Measurements from ENCODE around the gene ALAD. TPM values are rescaled to one million over a fixed set of nuclear protein-coding genes. Genes with fewer than 3 reads are reported as not detected.
A peak's percentile ranks its signal among the peaks of the same experiment; 100 is the strongest.

Gene ALAD
- total RNA-seq, 1 donor from 2014 or later: 68.2 TPM

GRCh38 chr9:113355040-113355596, 46.0 kb downstream of the ALAD start:
- DNase-seq (ENCODE audit: low spot score): no peak
- intact Hi-C loops (cut with DNase I): no loop called here

DNA sequence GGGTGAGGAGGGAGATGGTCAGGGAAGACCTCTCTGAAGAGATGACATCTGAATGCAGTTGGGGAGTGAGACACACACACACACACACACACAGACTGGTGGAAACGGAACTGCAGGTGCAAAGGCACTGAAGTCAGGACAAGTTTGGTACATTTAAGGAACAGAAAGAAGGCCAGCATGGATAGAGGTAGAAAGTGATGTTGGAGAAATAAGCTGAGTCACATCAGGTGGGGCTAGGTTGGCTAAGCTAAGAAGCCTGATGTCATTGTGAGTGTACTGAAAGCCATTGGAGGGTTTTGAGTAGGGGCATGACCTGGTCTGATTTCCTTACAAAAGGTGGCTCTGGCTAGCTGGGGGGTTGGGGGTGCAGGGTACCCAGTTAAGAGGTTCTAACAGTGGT, 48.7 kb downstream of the ALAD start:
- no peak for DNase-seq (ENCODE audit: low spot score)
- intact Hi-C loops (cut with DNase I): no loop called here

- intact Hi-C loops (cut with DNase I): no loop called here
These were observed 49.1 kb downstream of the ALAD start for GRCh38 chr9:113352006-113352405.

GRCh38 chr9:113350937-113351336, 50.1 kb downstream of the ALAD start:
- no peak for DNase-seq (ENCODE audit: low spot score)
- intact Hi-C loops (cut with DNase I): no loop called here

More at GRCh38 chr9:113352006-113352405, 49.1 kb downstream of the ALAD start:
- no peak for DNase-seq (ENCODE audit: low spot score)

- intact Hi-C loops (cut with DNase I): no loop called here
These were observed 50.9 kb downstream of the ALAD start for GRCh38 chr9:113350107-113350661.

DNA sequence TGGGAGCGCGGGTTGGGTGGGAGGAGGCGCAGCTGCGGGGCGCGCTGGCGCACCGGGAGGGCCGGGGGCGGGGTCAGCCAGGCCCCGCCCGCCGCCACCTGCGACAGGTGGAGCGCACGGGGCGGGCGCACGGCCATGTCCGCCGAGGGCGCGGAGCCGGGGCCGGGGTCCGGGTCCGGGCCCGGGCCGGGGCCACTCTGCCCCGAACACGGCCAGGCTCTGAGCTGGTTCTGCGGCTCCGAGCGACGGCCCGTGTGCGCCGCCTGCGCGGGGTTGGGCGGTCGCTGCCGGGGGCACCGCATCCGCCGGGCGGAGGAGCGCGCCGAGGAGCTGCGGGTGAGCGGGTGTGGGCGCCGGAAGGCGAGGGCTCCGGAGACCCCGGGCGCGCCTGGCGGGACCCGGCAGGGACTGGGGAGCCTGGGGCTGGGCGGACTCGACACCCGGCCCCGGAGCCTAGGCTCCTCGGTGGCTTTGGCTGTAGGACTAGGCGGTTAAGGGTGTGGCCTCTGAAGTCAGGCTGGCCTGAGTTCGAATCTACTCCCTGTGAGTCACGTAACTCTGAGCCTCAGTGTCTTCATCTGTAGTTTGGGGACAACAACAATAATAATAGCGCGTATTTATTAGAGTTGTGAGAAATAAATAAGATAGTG, 51.5 kb downstream of the ALAD start, which contains the start of gene BSPRY:
Gene BSPRY, plus strand, starts transcription at position 97 of the 650 bp plus-strand sequence. Its CDS starts 39 bp downstream, at position 136.
- intact Hi-C loops (cut with DNase I): no loop called here
- no peak for DNase-seq (ENCODE audit: low spot score)

More at GRCh38 chr9:113350107-113350661, 50.9 kb downstream of the ALAD start:
- no peak for DNase-seq (ENCODE audit: low spot score)

DNA sequence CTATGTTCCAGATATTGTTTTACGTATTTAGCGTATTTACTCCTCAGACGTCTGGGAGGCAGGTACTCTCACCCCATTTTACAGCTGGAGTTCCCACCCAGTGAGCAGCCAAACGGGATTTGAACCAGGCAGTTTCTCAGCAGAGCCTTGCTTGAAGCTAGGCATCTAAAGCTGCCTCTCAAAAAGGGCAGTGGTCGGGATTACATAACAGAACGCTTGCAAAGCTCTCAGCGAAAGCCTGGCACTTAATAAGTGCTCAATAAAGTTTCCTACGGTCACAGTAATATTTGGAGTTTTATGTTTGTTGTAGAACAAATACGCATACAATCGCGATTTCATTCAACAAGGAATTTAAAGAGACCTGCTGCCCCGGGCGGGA, 52.0 kb downstream of the ALAD start:
- intact Hi-C loops (cut with DNase I): no loop called here
- no peak for DNase-seq (ENCODE audit: low spot score)

DNA sequence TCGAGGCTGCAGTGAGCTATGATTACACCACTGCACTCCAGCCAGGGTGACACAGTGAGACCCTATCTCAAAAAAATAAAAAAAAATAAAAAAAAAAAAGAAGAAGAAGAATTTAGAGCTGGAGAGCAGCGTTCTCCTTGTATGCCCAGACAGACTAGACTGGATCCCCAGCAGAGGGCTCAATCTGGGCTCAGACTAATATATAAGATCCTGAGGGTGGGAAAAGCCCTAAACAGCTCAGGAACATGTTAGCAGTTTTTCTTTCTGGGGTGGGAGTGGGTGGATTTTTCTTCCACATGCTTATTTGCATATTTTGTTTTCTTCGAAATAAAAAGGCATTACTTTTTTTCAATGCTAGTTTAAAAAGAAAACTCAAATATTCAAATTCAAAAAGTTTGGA, 52.6 kb downstream of the ALAD start:
- intact Hi-C loops (cut with DNase I): no loop called here
- DNase-seq (ENCODE audit: low spot score): no peak

- DNase-seq (ENCODE audit: low spot score): no peak
- intact Hi-C loops (cut with DNase I): no loop called here
These were observed 55.4 kb downstream of the ALAD start for GRCh38 chr9:113345671-113346070.

DNA sequence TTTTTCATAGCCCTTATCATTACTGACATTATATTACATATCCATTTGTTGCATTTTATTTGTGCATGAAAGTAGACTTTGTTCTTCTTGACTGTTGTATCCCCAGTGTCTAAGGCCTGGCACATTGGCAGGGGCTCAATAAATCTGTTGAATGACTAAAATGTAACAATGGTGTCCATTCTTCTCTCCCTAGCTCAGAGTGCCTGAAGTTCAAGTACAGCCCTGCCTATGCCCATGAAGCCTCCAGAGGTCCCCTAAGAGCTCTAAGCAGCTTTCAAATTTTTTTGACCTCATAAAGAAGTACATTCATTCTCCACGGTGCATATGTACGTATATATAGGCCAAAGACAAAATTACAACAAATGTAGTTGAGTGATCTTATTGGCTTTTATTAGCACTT, 55.9 kb downstream of the ALAD start:
- intact Hi-C loops (cut with DNase I): no loop called here
- DNase-seq (ENCODE audit: low spot score): no peak

DNA sequence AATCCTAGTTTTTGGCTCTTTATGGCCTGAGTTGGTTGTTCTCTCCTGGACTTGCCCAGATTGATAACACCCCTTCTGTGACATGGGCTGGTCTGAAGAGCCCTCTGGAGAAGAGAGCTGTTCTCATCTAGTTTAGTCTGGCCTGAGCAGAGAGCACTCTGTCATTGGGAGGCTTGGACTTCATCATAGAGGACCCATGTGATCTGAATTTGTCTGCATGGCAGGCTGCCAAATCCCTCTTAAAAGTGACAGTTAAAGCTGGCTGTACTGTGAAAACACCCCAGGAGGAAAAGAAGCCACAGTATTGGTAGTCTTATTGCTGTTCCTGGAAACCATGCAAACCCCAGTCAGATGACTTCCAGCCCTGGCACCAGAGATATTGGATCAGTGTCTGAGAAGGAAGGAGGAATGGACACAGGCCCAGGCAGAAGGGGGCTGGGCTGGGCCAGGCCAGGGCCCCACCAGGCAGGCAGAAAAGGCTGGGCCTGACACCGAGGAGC, 57.3 kb downstream of the ALAD start:
- intact Hi-C loops (cut with DNase I): loop anchor here (5.0 kb wide), 1 partner anchor 249 kb away; no protein-coding TSS in a partner anchor
- peak; percentile 90 for DNase-seq (ENCODE audit: low spot score)

- DNase-seq (ENCODE audit: low spot score): no peak
These were observed 59.2 kb downstream of the ALAD start for GRCh38 chr9:113341712-113342410.

GRCh38 chr9:113340011-113340699, 60.9 kb downstream of the ALAD start, which contains the start of gene WDR31:
WDR31 (minus strand) TSS chr9:113340275; CDS start chr9:113332022, 8,253 bp downstream.
- intact Hi-C loops (cut with DNase I): loop anchor here (2.0 to 5.0 kb wide), 3 partner anchors 61 to 252 kb away; partner anchors contain the start of genes ALAD, CDC26 and PRPF4
- DNase-seq (ENCODE audit: low spot score): peak; percentile 96

More at GRCh38 chr9:113341712-113342410, 59.2 kb downstream of the ALAD start:
- intact Hi-C loops (cut with DNase I): loop anchor here (2.0 to 5.0 kb wide), 3 partner anchors 59 to 250 kb away; partner anchors contain the start of genes ALAD, CDC26 and PRPF4

DNA sequence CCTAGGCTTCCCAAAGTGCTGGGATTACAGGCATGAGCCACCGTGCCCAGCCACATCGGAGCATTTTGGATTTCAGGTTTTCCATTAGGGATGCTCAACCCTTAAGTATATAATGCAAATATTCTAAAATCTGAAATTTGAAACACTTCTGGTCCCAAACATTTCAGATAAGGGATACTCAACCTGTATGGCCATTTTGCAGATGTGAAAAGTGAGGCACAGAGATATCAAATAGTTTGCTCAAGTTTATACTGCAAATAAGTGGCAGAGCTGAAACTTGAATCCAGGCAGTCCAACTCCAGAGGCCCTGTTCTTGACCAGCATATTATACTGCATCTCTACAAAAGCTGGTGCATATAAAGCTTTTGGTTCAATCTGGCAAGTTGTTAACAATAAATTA, 63.4 kb downstream of the ALAD start:
- intact Hi-C loops (cut with DNase I): no loop called here
- no peak for DNase-seq (ENCODE audit: low spot score)

Other genes with a start within 250 kb of the ALAD start
- gene FKBP15, start 180.0 kb downstream of the ALAD start, total RNA-seq: 17.9 TPM
- 9.6 TPM for gene SLC31A1, start 179.7 kb downstream of the ALAD start, total RNA-seq
- gene CDC26, start 125.7 kb downstream of the ALAD start, total RNA-seq: 35.1 TPM
- 10.5 TPM for gene PRPF4, start 125.6 kb downstream of the ALAD start, total RNA-seq
- gene RNF183, start 97.9 kb downstream of the ALAD start, total RNA-seq: not detected
- gene WDR31, start 61.0 kb downstream of the ALAD start, total RNA-seq: 10.9 TPM
- gene BSPRY, start 51.7 kb downstream of the ALAD start, total RNA-seq: 1.7 TPM
- gene HDHD3, start 24.3 kb downstream of the ALAD start, total RNA-seq: 14.3 TPM
- 16.9 TPM for gene POLE3, start 9.4 kb upstream of the ALAD start, total RNA-seq
- 0.16 TPM for gene C9orf43, start 9.5 kb upstream of the ALAD start, total RNA-seq
- 233 TPM for gene RGS3, start 62.4 kb upstream of the ALAD start, total RNA-seq

All from cardiac septum (tissue), 1 donor.